ENCODE data around the gene C1orf159.

The C1orf159 gene

DNA sequence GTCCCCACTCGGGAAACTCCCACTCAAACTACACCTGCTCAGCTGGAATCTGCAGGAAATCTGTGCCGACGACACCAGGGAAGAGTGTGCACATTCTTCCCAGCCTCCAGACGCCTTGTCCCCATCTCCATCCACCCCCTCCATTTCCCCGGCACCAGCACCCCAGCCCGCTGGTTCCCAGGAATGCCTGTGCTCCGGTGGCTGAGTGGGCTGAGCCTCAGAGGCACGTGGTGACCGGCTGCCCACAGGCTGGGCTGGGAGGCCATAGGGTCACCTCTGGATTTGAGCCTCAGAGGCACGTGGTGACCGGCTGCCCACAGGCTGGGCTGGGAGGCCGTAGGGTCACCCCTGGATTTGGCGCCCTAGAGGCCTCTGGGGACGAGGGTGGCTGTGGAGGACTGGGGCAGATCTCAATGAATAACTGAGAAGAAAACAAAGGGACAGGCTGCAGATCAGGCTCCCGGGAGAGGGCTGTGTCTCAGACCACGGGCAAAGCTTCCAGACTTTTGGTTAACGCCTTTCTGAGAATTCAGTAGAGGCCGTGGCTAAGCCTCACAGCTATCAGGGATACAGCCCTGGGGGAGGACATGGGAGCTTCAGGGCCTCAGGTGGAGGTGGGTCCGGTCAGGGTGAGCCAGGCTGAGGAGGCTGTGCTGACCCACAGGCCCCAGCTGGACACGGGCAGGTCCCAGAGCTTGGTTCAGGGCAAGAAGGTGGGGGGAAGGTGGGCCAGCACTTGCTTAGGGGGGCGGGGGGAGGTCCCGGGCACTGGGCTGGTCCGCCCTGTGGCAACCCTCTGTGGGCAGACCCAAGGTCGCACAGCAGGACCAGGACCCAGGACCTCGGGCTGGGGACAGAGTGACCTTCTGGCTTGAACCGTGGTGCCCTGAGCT, 40.5 kb upstream of the C1orf159 start:
- TF ChIP-seq RAD21 (IDR thresholded peaks at IDR 0.05; ENCODE audit: low read depth) = no peak
- TF ChIP-seq TCF12 (IDR thresholded peaks at IDR 0.05; ENCODE audit: low read depth) = no peak
- TF ChIP-seq CEBPB (IDR thresholded peaks at IDR 0.05) = no peak
- no peak for TF ChIP-seq ZBTB7A (IDR thresholded peaks at IDR 0.05; ENCODE audit: low read depth)
- no peak for TF ChIP-seq EP300 (IDR thresholded peaks at IDR 0.05; ENCODE audit: borderline replicate concordance)
- TF ChIP-seq TEAD4 (IDR thresholded peaks at IDR 0.05) = no peak
- no peak for TF ChIP-seq YY1 (IDR thresholded peaks at IDR 0.05; ENCODE audit: low read depth)
- TF ChIP-seq USF1 (IDR thresholded peaks at IDR 0.05) = no peak
- TF ChIP-seq, protein P1, sequence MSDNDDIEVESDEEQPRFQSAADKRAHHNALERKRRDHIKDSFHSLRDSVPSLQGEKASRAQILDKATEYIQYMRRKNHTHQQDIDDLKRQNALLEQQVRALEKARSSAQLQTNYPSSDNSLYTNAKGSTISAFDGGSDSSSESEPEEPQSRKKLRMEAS (IDR thresholded peaks at IDR 0.05) = no peak
- TF ChIP-seq NFIC (IDR thresholded peaks at IDR 0.05) = no peak
- TF ChIP-seq REST (IDR thresholded peaks at IDR 0.05; ENCODE audit: low read depth) = no peak
- no peak for TF ChIP-seq CREB1 (IDR thresholded peaks at IDR 0.05; ENCODE audit: low read depth)
- TF ChIP-seq EGR1 (IDR thresholded peaks at IDR 0.05) = no peak
- no peak for TF ChIP-seq FOXM1 (IDR thresholded peaks at IDR 0.05; ENCODE audit: borderline replicate concordance, low read depth)
- no peak for TF ChIP-seq TAF1 (IDR thresholded peaks at IDR 0.05; ENCODE audit: low read depth)

- TF ChIP-seq TCF12 (IDR thresholded peaks at IDR 0.05; ENCODE audit: low read depth) (no peak), TEAD4 (IDR thresholded peaks at IDR 0.05) (no peak), ZBTB7A (IDR thresholded peaks at IDR 0.05; ENCODE audit: low read depth) (no peak), CEBPB (IDR thresholded peaks at IDR 0.05) (no peak)
- TF ChIP-seq, protein P1 (IDR thresholded peaks at IDR 0.05) = no peak
Measured at GRCh38 chr1:1155258-1155657, 39.4 kb upstream of the C1orf159 start.

DNA sequence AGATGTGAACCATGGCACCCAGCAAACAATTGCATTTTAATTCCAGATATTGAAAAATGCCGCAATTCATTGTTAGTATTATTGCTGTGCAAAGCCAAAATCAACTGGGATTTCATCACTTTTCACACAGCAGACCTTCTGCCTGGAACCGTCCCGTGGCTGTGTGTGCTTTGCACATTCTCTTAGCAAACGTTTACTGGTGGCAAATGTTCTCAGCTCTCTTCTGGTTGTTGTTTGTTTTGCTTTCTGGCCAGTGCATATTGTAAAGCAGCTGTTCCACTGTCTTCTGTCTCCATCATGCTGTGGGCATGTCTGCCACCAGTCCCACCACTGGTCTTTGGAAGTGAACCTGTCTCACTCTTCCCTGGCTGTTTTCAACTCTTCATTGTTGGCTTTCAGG, 38.0 kb upstream of the C1orf159 start:
- TF ChIP-seq ZBTB7A (IDR thresholded peaks at IDR 0.05; ENCODE audit: low read depth) = no peak
- no peak for TF ChIP-seq FOXM1 (IDR thresholded peaks at IDR 0.05; ENCODE audit: borderline replicate concordance, low read depth)
- TF ChIP-seq, protein P1 (IDR thresholded peaks at IDR 0.05) = no peak

GRCh38 chr1:1151306-1151705, 35.4 kb upstream of the C1orf159 start:
- TF ChIP-seq TEAD4 (IDR thresholded peaks at IDR 0.05) (no peak), RAD21 (IDR thresholded peaks at IDR 0.05; ENCODE audit: low read depth) (no peak), CREB1 (IDR thresholded peaks at IDR 0.05; ENCODE audit: low read depth) (no peak), ZBTB7A (IDR thresholded peaks at IDR 0.05; ENCODE audit: low read depth) (no peak), NFIC (IDR thresholded peaks at IDR 0.05) (no peak), TAF1 (IDR thresholded peaks at IDR 0.05; ENCODE audit: low read depth) (no peak), TCF12 (IDR thresholded peaks at IDR 0.05; ENCODE audit: low read depth) (no peak), USF1 (IDR thresholded peaks at IDR 0.05) (no peak), EGR1 (IDR thresholded peaks at IDR 0.05) (no peak), FOXM1 (IDR thresholded peaks at IDR 0.05; ENCODE audit: borderline replicate concordance, low read depth) (no peak)

DNA sequence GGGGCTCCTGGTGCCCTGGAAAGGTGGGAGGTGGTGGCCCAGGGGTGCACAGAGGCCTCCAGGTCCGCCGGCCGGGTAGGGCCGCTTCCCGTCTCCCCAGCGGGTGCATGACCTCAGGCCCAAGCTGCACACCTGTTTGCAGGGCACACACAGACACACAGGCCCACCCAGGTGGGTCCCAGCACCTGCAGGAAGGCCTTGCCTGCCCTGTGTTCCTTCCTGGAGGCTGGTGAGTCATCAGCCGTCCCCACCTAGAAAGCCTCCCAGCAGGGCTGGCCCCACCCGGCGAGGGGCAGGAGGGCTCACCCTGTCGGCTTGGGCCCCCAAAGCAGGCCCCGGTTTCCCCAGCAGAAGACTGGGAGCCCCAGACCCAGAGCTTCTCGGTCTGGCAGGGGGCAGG, 34.2 kb upstream of the C1orf159 start:
- TF ChIP-seq EGR1 (IDR thresholded peaks at IDR 0.05) = no peak
- no peak for TF ChIP-seq TCF12 (IDR thresholded peaks at IDR 0.05; ENCODE audit: low read depth)
- no peak for TF ChIP-seq CEBPB (IDR thresholded peaks at IDR 0.05)
- TF ChIP-seq FOXM1 (IDR thresholded peaks at IDR 0.05; ENCODE audit: borderline replicate concordance, low read depth) = no peak
- TF ChIP-seq TAF1 (IDR thresholded peaks at IDR 0.05; ENCODE audit: low read depth) = no peak
- TF ChIP-seq ZBTB7A (IDR thresholded peaks at IDR 0.05; ENCODE audit: low read depth) = no peak
- TF ChIP-seq REST (IDR thresholded peaks at IDR 0.05; ENCODE audit: low read depth) = no peak
- no peak for TF ChIP-seq RAD21 (IDR thresholded peaks at IDR 0.05; ENCODE audit: low read depth)
- no peak for TF ChIP-seq CREB1 (IDR thresholded peaks at IDR 0.05; ENCODE audit: low read depth)
- no peak for TF ChIP-seq USF1 (IDR thresholded peaks at IDR 0.05)
- TF ChIP-seq NFIC (IDR thresholded peaks at IDR 0.05) = no peak
- no peak for TF ChIP-seq YY1 (IDR thresholded peaks at IDR 0.05; ENCODE audit: low read depth)
- TF ChIP-seq, protein P1 (IDR thresholded peaks at IDR 0.05) = no peak
- TF ChIP-seq EP300 (IDR thresholded peaks at IDR 0.05; ENCODE audit: borderline replicate concordance) = no peak
- no peak for TF ChIP-seq TEAD4 (IDR thresholded peaks at IDR 0.05)

Measured in Ishikawa (cell line).